Thymus (tissue), 11 donors: ENCODE measurements around the gene MTPN. TPM values are rescaled to one million over a fixed set of nuclear protein-coding genes. Genes with fewer than 3 reads are reported as not detected.
A peak's percentile ranks its signal among the peaks of the same experiment; 100 is the strongest.

Source experiments
- DNase-seq, 9 donors: peaks; one replicate each; pipeline ENCODE4 v3.0.0-alpha.2; 2013; ENCODE audit warnings: low spot score in 9 of 9, low read depth in 6 of 9, missing footprints in 1 of 9
- H3K27ac ChIP-seq, 2 donors: one replicate each; pipeline ENCODE4 v1.5.1; 2013; ENCODE audit warnings: control low read depth in 1 of 2, low read depth in 1 of 2, low read length in 1 of 2, mild to moderate bottlenecking in 1 of 2, moderate library complexity in 1 of 2
- H3K27me3 ChIP-seq, 2 donors: one replicate each; pipeline ENCODE4 v1.5.1; 2013; ENCODE audit warnings: low read length in 1 of 2; ENCODE audit not compliant: control insufficient read depth in 2 of 2, insufficient read depth in 1 of 2
- H3K36me3 ChIP-seq, 2 donors: one replicate each; pipeline ENCODE4 v1.5.1; 2013; ENCODE audit warnings: low read length in 1 of 2, mild to moderate bottlenecking in 1 of 2, moderate library complexity in 1 of 2; ENCODE audit not compliant: control insufficient read depth in 2 of 2, insufficient read depth in 2 of 2
- H3K4me1 ChIP-seq, 2 donors: one replicate each; pipeline ENCODE4 v1.5.1; 2013; ENCODE audit warnings: low read length in 2 of 2; ENCODE audit not compliant: control insufficient read depth in 2 of 2, insufficient read depth in 2 of 2
- H3K4me3 ChIP-seq, 2 donors: one replicate each; pipeline ENCODE4 v1.5.1; 2013; ENCODE audit warnings: low read length in 2 of 2, control low read depth in 1 of 2, mild to moderate bottlenecking in 1 of 2
- H3K9me3 ChIP-seq, 2 donors: one replicate each; pipeline ENCODE4 v1.5.1; 2013; ENCODE audit warnings: low read length in 1 of 2, mild to moderate bottlenecking in 1 of 2; ENCODE audit not compliant: control insufficient read depth in 2 of 2, insufficient read depth in 1 of 2
- WGBS: extraction: QIAGEN DNeasy Blood & Tissue Kit; methylation state at CpG from one replicate; pipeline ENCODE4 v1.1.7; 2013; 5-methylcytosine and 5-hydroxymethylcytosine counted together
- polyA plus RNA-seq: library from polyadenylated mRNA; stranded (reverse); fragments of 200-250 nt; gene quantifications from one replicate; pipeline ENCODE4 v1.2.3, GENCODE V29; 2013
- total RNA-seq: library from RNA; stranded (reverse); fragments of 120-200 nt; gene quantifications from one replicate; pipeline ENCODE4 v1.2.4, GENCODE V29; 2013
- donor health status: healthy.

Gene MTPN
- total and polyA plus RNA-seq, 2 donors, result 54.2 to 74.7 TPM

DNA sequence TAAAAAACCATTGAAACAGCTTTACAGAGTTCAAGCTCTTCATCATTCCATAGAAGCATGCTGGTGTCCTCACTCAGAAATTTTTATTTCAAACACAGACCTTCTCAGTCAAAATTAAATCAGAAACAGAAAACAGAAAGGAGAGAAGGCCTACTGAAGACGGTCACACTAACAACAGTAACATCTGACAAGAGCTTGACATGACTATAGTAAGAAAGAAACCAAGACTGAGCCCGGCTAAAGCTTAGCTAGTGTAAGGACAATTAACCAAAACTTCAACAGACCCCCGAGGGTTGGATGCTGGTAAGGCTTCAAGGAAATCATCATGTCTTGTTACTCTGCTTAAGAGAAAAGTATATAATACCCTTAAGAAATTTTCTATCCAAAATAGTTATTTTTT is 38.6 kb downstream of the MTPN start:
- H3K36me3 ChIP-seq, result peaks cover 0 to 5% of the 10 kb centered on the region in 2 donors
- peaks cover 0 to 3% of the 10 kb centered on the region in 2 donors for H3K4me1 ChIP-seq

DNA sequence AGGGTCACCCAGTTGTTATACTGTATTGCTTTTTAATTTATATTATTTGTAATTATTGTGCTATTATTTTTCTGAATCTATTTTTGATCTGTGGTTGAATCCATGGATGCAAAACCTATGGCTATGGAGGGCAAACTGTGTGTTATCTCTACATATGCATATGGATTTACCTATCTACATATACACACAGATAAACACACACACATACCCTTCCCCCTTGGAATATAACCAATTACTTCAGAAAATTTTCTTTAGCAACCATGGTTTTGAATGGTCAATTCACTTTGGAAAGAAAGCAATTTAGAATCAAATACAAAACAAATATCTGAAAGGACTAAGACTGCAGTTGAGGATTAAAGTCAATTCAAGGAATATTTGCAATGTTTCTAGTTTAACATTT is 39.1 kb downstream of the MTPN start:
- Histone ChIP-seq H3K36me3 (peaks cover 0 to 5% of the 10 kb centered on the region in 2 donors), H3K27ac (no peak overlapping the region), H3K4me1 (peaks cover 0 to 3% of the 10 kb centered on the region in 2 donors), H3K4me3 (no peak overlapping the region), H3K27me3 (no peaks in the 10 kb centered on the region), H3K9me3 (no peaks in the 10 kb centered on the region)
- no peak for DNase-seq

More for the DNA sequence above, 38.6 kb downstream of the MTPN start:
- Histone ChIP-seq H3K4me3 (no peak overlapping the region), H3K27ac (no peak overlapping the region), H3K27me3 (no peaks in the 10 kb centered on the region), H3K9me3 (no peaks in the 10 kb centered on the region)
- 95% methylated on average over 3 of the region's 3 CpGs for WGBS
- DNase-seq, result peak in 1 of 9 donors; percentile 4

DNA sequence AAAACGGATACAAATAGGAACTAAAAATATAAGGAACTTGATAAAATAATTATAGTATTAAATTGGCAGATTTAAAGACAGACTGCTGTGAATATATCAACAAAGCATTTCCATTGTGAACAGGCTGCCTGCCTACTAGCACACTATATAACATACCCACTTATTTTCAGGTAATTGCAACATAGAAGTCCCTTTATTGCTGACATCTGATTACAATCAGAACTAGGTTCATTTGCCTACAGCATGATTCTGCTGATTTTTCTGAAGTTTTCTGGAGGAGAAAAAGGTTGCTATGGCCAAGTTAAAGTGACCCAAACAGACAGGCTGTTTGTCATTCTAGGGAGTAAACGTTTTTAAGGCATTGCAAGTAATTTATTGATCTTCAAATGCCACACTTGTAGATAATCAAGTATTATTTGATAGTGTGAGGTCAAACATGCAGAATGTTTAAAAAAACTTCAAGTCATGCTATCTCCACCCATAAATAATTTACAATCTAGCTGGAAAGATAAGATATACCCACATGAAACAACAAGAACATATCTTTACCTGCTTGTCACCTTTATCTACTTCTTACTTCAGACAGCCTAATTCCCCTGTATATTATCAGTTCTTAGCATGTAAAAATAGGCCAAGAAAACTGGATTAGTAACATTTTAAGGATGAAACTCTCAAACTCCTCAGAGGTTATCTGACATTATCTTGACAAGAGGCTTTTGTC is 40.5 kb downstream of the MTPN start:
- no peaks in the 10 kb centered on the region for H3K27me3 ChIP-seq
- WGBS, result 69% methylated on average over 2 of the region's 2 CpGs
- H3K9me3 ChIP-seq, result no peaks in the 10 kb centered on the region
- peaks cover 0 to 3% of the 10 kb centered on the region in 2 donors for H3K4me1 ChIP-seq
- no peak for DNase-seq
- no peak overlapping the region for H3K4me3 ChIP-seq
- no peak overlapping the region for H3K27ac ChIP-seq
- H3K36me3 ChIP-seq, result no peaks in the 10 kb centered on the region

DNA sequence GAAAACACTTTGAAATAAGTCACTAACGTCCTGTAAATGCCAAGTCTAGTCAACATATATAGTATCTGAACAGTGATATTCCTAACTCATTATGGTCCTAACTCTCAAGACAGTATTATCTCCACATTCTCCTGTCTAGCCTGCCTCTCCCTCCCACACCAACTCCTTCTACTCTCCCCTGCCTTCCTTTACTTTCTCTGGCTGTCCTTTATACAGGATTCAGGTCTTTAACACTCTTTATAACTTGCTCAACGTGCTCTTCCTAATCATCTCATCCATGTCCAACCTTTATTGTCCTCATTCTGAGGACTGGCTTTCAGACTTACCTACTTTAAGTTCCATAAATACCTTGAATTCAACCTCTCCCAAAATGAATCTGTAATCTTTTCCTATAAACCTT is 42.5 kb downstream of the MTPN start:
- H3K4me3 ChIP-seq, result no peak overlapping the region
- no peaks in the 10 kb centered on the region for H3K9me3 ChIP-seq
- H3K4me1 ChIP-seq, result peaks cover 0 to 3% of the 10 kb centered on the region in 2 donors
- no peaks in the 10 kb centered on the region for H3K27me3 ChIP-seq
- H3K36me3 ChIP-seq, result peaks cover 3 to 4% of the 10 kb centered on the region in 2 donors
- no peak for DNase-seq
- no peak overlapping the region for H3K27ac ChIP-seq
- WGBS, result 97% methylated on average over 2 of the region's 2 CpGs

DNA sequence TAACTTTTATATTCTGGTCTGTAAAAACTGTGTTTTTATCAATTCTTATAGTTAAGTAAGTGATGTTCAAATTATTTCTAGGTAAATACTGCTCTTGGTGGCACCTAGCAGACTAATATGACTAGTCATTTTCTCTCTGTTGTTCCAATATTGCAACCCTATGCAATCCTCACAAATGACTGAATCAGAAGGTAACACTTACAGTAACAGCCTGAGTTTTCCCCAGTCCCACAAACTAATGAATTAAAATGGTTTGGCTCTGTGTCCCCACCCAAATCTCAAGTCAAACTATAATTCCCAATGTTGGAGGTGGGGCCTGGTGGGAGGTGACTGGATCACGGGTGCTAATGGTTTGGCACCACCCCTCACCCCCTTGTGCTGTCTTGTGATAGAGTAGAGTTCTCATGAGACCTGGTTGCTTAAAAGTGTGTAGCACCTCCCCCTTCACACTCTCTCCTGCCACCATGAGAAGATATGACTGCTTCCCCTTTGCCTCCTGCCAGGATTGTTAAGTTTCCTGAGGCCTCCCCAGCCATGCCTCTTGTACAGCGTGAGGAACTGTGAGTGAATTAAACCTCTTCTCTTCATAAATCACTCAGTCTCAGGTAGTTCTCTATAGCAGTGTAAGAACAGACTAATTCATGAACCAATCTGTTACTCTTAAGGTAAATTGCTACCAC is 43.5 kb downstream of the MTPN start:
- H3K4me1 ChIP-seq, result no peaks in the 10 kb centered on the region
- H3K36me3 ChIP-seq, result peaks cover 8 to 11% of the 10 kb centered on the region in 2 donors
- DNase-seq, result no peak
- H3K27me3 ChIP-seq, result no peaks in the 10 kb centered on the region
- no peaks in the 10 kb centered on the region for H3K9me3 ChIP-seq
- no peak overlapping the region for H3K4me3 ChIP-seq
- WGBS, result 94% methylated on average over 2 of the region's 2 CpGs
- no peak overlapping the region for H3K27ac ChIP-seq

DNA sequence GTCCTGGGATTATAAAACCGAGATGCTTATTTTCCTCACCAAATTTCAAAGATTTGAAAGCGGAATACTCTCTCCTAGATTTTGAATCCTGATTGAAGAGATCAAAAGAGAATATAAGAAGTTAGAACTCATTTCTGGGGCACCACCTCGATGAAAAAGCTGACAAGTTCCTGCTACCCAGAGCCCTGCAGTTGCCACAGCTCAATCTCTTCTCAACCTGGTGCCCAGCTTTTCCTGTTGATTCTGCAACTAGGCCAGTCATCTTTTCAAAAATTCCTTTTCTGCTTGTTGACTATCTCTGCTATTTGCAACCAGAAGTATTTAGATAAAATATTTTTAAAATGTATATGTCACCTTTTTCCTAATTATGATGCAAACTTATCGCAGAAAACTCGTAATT is 45.0 kb downstream of the MTPN start:
- WGBS, result 73% methylated on average over 5 of the region's 5 CpGs
- no peak overlapping the region for H3K27ac ChIP-seq
- no peaks in the 10 kb centered on the region for H3K4me1 ChIP-seq
- H3K9me3 ChIP-seq, result no peaks in the 10 kb centered on the region
- peaks cover 8 to 14% of the 10 kb centered on the region in 2 donors for H3K36me3 ChIP-seq
- no peaks in the 10 kb centered on the region for H3K27me3 ChIP-seq
- no peak for DNase-seq
- no peak overlapping the region for H3K4me3 ChIP-seq

DNA sequence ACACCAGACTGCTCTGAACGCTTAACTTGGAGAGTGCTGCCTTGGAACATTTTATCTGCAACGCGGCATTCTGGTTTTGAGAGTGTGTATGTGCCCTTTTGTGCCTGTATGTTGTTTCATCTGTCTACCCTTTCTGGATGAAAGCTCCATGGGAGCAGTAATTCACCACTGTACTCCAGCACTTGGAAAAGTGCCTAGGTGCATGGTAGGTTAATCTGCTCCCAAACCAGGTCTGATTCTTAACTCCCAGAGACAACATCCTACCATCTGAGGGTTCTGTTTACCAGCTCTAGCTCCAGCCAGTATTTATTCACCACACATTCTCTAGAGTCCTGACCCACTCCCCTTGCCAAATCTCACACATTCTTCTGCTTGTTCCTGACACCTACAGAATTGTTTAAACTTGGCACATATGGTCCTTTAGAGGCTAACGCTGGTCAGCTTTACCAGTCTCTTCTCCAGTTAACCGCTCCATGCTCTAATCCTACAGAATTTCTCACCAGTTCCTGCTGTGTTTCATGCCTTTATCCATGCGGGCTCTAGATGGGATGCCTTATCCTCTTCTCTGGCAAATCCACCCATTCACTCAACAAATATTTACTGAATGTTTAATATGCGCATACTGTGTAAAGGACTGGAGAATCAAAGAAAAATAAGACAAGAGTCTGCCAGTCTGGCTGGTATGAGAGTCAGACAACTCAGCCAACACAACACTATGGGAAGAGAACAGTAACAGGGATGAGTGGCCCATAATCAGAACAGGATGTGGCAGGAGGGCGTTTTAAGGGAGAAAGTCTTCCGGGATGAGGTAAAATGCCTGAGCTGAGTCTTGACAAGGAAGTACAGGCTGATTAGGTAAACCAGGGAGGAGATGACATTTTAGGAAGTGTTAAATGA is 46.3 kb downstream of the MTPN start:
- H3K4me1 ChIP-seq, result no peaks in the 10 kb centered on the region
- no peak for DNase-seq
- no peaks in the 10 kb centered on the region for H3K27me3 ChIP-seq
- 94% methylated on average over 9 of the region's 9 CpGs for WGBS
- no peak overlapping the region for H3K4me3 ChIP-seq
- H3K36me3 ChIP-seq, result peaks cover 8 to 14% of the 10 kb centered on the region in 2 donors
- no peaks in the 10 kb centered on the region for H3K9me3 ChIP-seq
- no peak overlapping the region for H3K27ac ChIP-seq

DNA sequence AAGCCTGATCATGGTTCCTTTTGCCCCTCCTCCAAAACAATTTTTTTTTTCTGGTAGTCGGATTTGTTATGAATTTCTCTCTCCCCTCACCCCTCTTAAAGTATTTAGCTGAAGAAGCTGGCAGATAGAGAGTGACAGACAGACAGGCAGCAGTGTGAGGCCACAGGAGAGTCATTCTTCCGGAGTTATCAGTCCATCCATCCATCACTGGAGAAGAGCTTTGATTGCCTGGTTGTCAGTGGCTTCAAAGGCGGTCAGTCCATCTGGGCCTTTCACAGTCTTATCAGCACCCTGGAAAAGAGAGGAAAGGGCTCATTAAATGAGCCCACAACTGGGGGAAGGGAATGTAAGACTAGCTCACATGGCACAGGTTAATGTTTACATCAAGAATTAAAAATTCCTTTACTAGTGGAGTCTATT is 47.4 kb downstream of the MTPN start:
- no peak for DNase-seq
- H3K4me1 ChIP-seq, result no peaks in the 10 kb centered on the region
- H3K4me3 ChIP-seq, result no peak overlapping the region
- H3K27ac ChIP-seq, result no peak overlapping the region
- peaks cover 8 to 14% of the 10 kb centered on the region in 2 donors for H3K36me3 ChIP-seq
- 95% methylated on average over 3 of the region's 3 CpGs for WGBS
- H3K9me3 ChIP-seq, result no peaks in the 10 kb centered on the region
- H3K27me3 ChIP-seq, result no peaks in the 10 kb centered on the region

DNA sequence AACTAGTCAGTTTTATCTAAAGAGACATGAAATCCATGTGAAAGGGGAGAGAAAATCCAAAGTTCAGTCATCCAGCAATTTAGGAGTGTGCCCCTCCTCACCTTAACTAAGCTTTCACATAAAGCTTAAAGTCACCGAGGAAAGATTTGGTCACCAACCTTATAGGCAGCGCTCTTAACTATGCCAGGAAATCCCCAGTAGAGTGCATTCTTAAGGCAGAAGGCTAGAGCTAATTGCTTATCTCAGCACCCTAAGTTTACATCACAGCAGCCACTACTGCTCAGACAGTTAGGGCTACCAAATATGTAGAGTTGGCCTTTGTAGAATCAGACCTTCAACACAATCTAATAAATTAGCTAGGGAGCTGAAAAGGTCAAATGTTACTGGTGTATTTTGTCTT is 47.9 kb downstream of the MTPN start:
- 92% methylated on average over 2 of the region's 2 CpGs for WGBS
- H3K27me3 ChIP-seq, result no peaks in the 10 kb centered on the region
- H3K9me3 ChIP-seq, result no peaks in the 10 kb centered on the region
- no peak overlapping the region for H3K4me3 ChIP-seq
- no peak overlapping the region for H3K27ac ChIP-seq
- no peaks in the 10 kb centered on the region for H3K4me1 ChIP-seq
- H3K36me3 ChIP-seq, result peaks cover 8 to 14% of the 10 kb centered on the region in 2 donors
- no peak for DNase-seq
